ENCODE measurements around the gene KLHL6. TPM values are rescaled to one million over a fixed set of nuclear protein-coding genes. Genes with fewer than 3 reads are reported as not detected.

KLHL6 gene
- total RNA-seq, 2 donors from 2014 or later = 33.5 to 39.7 TPM

GRCh38 chr3:183497313-183497712 lies 58.2 kb downstream of the KLHL6 start:
- no peak overlapping the region for H3K27ac Mint-ChIP-seq
- H3K36me3 Mint-ChIP-seq (ENCODE audit: low read depth) = peaks cover 92% of the 10 kb centered on the region
- H3K27me3 Mint-ChIP-seq = no peaks in the 10 kb centered on the region
- no peak for ATAC-seq (replicated peaks)
- no peak overlapping the region for H3K4me3 Mint-ChIP-seq
- H3K9me3 Mint-ChIP-seq = no peaks in the 10 kb centered on the region
- H3K4me1 Mint-ChIP-seq = no peaks in the 10 kb centered on the region

GRCh38 chr3:183496311-183496710 lies 59.2 kb downstream of the KLHL6 start:
- Mint-ChIP-seq H3K36me3 (ENCODE audit: low read depth) (peaks cover 94% of the 10 kb centered on the region), H3K4me1 (no peaks in the 10 kb centered on the region), H3K27ac (no peak overlapping the region), H3K9me3 (no peaks in the 10 kb centered on the region), H3K27me3 (no peaks in the 10 kb centered on the region), H3K4me3 (no peak overlapping the region)
- no peak for ATAC-seq (replicated peaks)

GRCh38 chr3:183494341-183494740 lies 61.2 kb downstream of the KLHL6 start:
- Mint-ChIP-seq H3K36me3 (ENCODE audit: low read depth) (peaks cover 99% of the 10 kb centered on the region), H3K27me3 (no peaks in the 10 kb centered on the region), H3K4me1 (no peaks in the 10 kb centered on the region), H3K27ac (no peak overlapping the region), H3K4me3 (no peak overlapping the region), H3K9me3 (no peaks in the 10 kb centered on the region)
- ATAC-seq (replicated peaks) = no peak

- no peaks in the 10 kb centered on the region for H3K27me3 Mint-ChIP-seq
- peaks cover 96% of the 10 kb centered on the region for H3K36me3 Mint-ChIP-seq (ENCODE audit: low read depth)
- H3K4me3 Mint-ChIP-seq = no peak overlapping the region
- peak overlapping the region; percentile 21 for H3K27ac Mint-ChIP-seq
- H3K9me3 Mint-ChIP-seq = no peaks in the 10 kb centered on the region
- H3K4me1 Mint-ChIP-seq = no peaks in the 10 kb centered on the region
- no peak for ATAC-seq (replicated peaks)
Observed at GRCh38 chr3:183493296-183494045, 62.0 kb downstream of the KLHL6 start.

GRCh38 chr3:183492849-183493179 lies 62.7 kb downstream of the KLHL6 start:
- H3K36me3 Mint-ChIP-seq (ENCODE audit: low read depth) = peaks cover 90% of the 10 kb centered on the region
- no peaks in the 10 kb centered on the region for H3K4me1 Mint-ChIP-seq
- ATAC-seq (replicated peaks) = no peak

GRCh38 chr3:183491923-183492848 lies 63.3 kb downstream of the KLHL6 start:
- no peaks in the 10 kb centered on the region for H3K9me3 Mint-ChIP-seq
- no peaks in the 10 kb centered on the region for H3K4me1 Mint-ChIP-seq
- no peak overlapping the region for H3K4me3 Mint-ChIP-seq
- H3K27me3 Mint-ChIP-seq = no peaks in the 10 kb centered on the region
- peak overlapping the region; percentile 22 for H3K27ac Mint-ChIP-seq
- H3K36me3 Mint-ChIP-seq (ENCODE audit: low read depth) = peaks cover 84% of the 10 kb centered on the region
- ATAC-seq (replicated peaks) = no peak

More at GRCh38 chr3:183492849-183493179, 62.7 kb downstream of the KLHL6 start:
- Mint-ChIP-seq H3K9me3 (no peaks in the 10 kb centered on the region), H3K27me3 (no peaks in the 10 kb centered on the region), H3K27ac (peak overlapping the region; percentile 22), H3K4me3 (no peak overlapping the region)

- no peak for ATAC-seq (replicated peaks)
- no peaks in the 10 kb centered on the region for H3K9me3 Mint-ChIP-seq
- H3K36me3 Mint-ChIP-seq (ENCODE audit: low read depth) = peaks cover 75% of the 10 kb centered on the region
- H3K4me3 Mint-ChIP-seq = no peak overlapping the region
- H3K4me1 Mint-ChIP-seq = peaks cover 1% of the 10 kb centered on the region
- no peak overlapping the region for H3K27ac Mint-ChIP-seq
- no peaks in the 10 kb centered on the region for H3K27me3 Mint-ChIP-seq
Observed at GRCh38 chr3:183491109-183491922, 64.2 kb downstream of the KLHL6 start.

GRCh38 chr3:183490653-183491052 lies 64.9 kb downstream of the KLHL6 start:
- no peak overlapping the region for H3K27ac Mint-ChIP-seq
- H3K4me3 Mint-ChIP-seq = no peak overlapping the region
- no peak for ATAC-seq (replicated peaks)
- no peaks in the 10 kb centered on the region for H3K9me3 Mint-ChIP-seq
- no peaks in the 10 kb centered on the region for H3K27me3 Mint-ChIP-seq
- peaks cover 68% of the 10 kb centered on the region for H3K36me3 Mint-ChIP-seq (ENCODE audit: low read depth)
- peaks cover 8% of the 10 kb centered on the region for H3K4me1 Mint-ChIP-seq

- ATAC-seq (replicated peaks) = no peak
- Mint-ChIP-seq H3K36me3 (ENCODE audit: low read depth) (peaks cover 64% of the 10 kb centered on the region), H3K27me3 (no peaks in the 10 kb centered on the region), H3K4me3 (no peak overlapping the region), H3K4me1 (peaks cover 9% of the 10 kb centered on the region), H3K27ac (no peak overlapping the region), H3K9me3 (no peaks in the 10 kb centered on the region)
Observed at GRCh38 chr3:183490211-183490601, 65.3 kb downstream of the KLHL6 start.

GRCh38 chr3:183489455-183490210 lies 65.9 kb downstream of the KLHL6 start:
- peaks cover 59% of the 10 kb centered on the region for H3K36me3 Mint-ChIP-seq (ENCODE audit: low read depth)
- H3K4me3 Mint-ChIP-seq = no peak overlapping the region
- H3K9me3 Mint-ChIP-seq = no peaks in the 10 kb centered on the region
- no peak for ATAC-seq (replicated peaks)
- peaks cover 9% of the 10 kb centered on the region for H3K4me1 Mint-ChIP-seq
- no peaks in the 10 kb centered on the region for H3K27me3 Mint-ChIP-seq
- no peak overlapping the region for H3K27ac Mint-ChIP-seq

- Mint-ChIP-seq H3K36me3 (ENCODE audit: low read depth) (peaks cover 47% of the 10 kb centered on the region), H3K27ac (no peak overlapping the region), H3K9me3 (no peaks in the 10 kb centered on the region), H3K4me3 (no peak overlapping the region), H3K4me1 (peaks cover 9% of the 10 kb centered on the region), H3K27me3 (no peaks in the 10 kb centered on the region)
- ATAC-seq (replicated peaks) = no peak
Observed at GRCh38 chr3:183488343-183488742, 67.2 kb downstream of the KLHL6 start.

- Mint-ChIP-seq H3K27ac (no peak overlapping the region), H3K36me3 (ENCODE audit: low read depth) (peaks cover 42% of the 10 kb centered on the region), H3K4me1 (peaks cover 9% of the 10 kb centered on the region), H3K9me3 (no peaks in the 10 kb centered on the region), H3K4me3 (no peak overlapping the region), H3K27me3 (no peaks in the 10 kb centered on the region)
- no peak for ATAC-seq (replicated peaks)
Observed at GRCh38 chr3:183487896-183488295, 67.6 kb downstream of the KLHL6 start.

- H3K27me3 Mint-ChIP-seq = no peaks in the 10 kb centered on the region
- H3K27ac Mint-ChIP-seq = no peak overlapping the region
Observed at GRCh38 chr3:183487016-183487415, 68.5 kb downstream of the KLHL6 start.

GRCh38 chr3:183486472-183486871 lies 69.0 kb downstream of the KLHL6 start:
- H3K27ac Mint-ChIP-seq = peak overlapping the region; percentile 58
- no peak overlapping the region for H3K4me3 Mint-ChIP-seq
- H3K4me1 Mint-ChIP-seq = peaks cover 11% of the 10 kb centered on the region

More at GRCh38 chr3:183487016-183487415, 68.5 kb downstream of the KLHL6 start:
- Mint-ChIP-seq H3K4me3 (no peak overlapping the region), H3K4me1 (peaks cover 9% of the 10 kb centered on the region), H3K36me3 (ENCODE audit: low read depth) (peaks cover 33% of the 10 kb centered on the region), H3K9me3 (no peaks in the 10 kb centered on the region)
- ATAC-seq (replicated peaks) = no peak

More at GRCh38 chr3:183486472-183486871, 69.0 kb downstream of the KLHL6 start:
- Mint-ChIP-seq H3K36me3 (ENCODE audit: low read depth) (peaks cover 28% of the 10 kb centered on the region), H3K27me3 (no peaks in the 10 kb centered on the region), H3K9me3 (no peaks in the 10 kb centered on the region)
- ATAC-seq (replicated peaks) = no peak
